Pancreas (tissue), 10 donors: ENCODE data around the gene B4GALT5. TPM values are rescaled to one million over a fixed set of nuclear protein-coding genes. Genes with fewer than 3 reads are reported as not detected.
"Not testable (repeated sequence)": the region's sequence is repeated elsewhere in the genome, so short reads cannot be mapped to it uniquely, and the experiment has no call there.

Experiments
- ATAC-seq, 4 donors: fragments of 200-7000 bp; cut with Tn5 transposase; one replicate each; pipeline versions ENCODE4 v1.8.0 to v1.9.1; 2020; ENCODE audit warnings: mild to moderate bottlenecking in 4 of 4, moderate library complexity in 4 of 4
- DNase-seq, 6 donors: peaks; one replicate each; pipeline ENCODE4 v3.0.0-alpha.2; 2020
- FAIRE-seq: peaks from 2 replicates; lab custom pipeline; 2012; peaks lifted over from hg19 to GRCh38; lab: Jason Lieb, UNC
- H3K27ac ChIP-seq, 4 donors: fragments of 200-600 bp; sonication (generic); 1 replicate in 3 of 4; 2 replicates in 1 of 4; pipeline versions ENCODE4 v1.5.0 to v1.8.0; 2020
- H3K27me3 ChIP-seq, 4 donors: fragments of 200-600 bp; one replicate each; pipeline ENCODE4 v1.8.0; 2021
- H3K36me3 ChIP-seq, 3 donors: fragments of 200-600 bp; sonication (generic) in 1 of 3; one replicate each; pipeline versions ENCODE4 v1.5.0 to v1.8.0; 2020 to 2021
- H3K4me1 ChIP-seq, 3 donors: fragments of 200-600 bp; one replicate each; pipeline ENCODE4 v1.8.0; 2021
- H3K4me3 ChIP-seq, 4 donors: fragments of 200-600 bp; sonication (generic) in 2 of 4; one replicate each; pipeline versions ENCODE4 v1.5.0 to v1.8.0; 2020 to 2021
- H3K9me3 ChIP-seq, 4 donors: fragments of 200-600 bp; one replicate each; pipeline ENCODE4 v1.8.0; 2021
- WGBS, 2 donors: extraction: QIAGEN DNeasy Blood & Tissue Kit; methylation state at CpG; one replicate each; pipeline ENCODE4 v1.1.7; 2013; 5-methylcytosine and 5-hydroxymethylcytosine counted together
- intact Hi-C, 3 donors: fragments of 100-400 bp; cut with DNase I; formaldehyde crosslinking; loops; one replicate each; pipeline versions ENCODE4 v1.11.1 to v1.14.2; 2022
- polyA plus RNA-seq, 2 donors: library from polyadenylated mRNA; stranded (reverse); fragments of 200-250 nt; gene quantifications; one replicate each; pipeline ENCODE4 v1.2.3, GENCODE V29; 2013
- total RNA-seq, 6 donors: library from RNA; stranded (reverse); fragmentation: NEBNext Ultra II Directional in 4 of 6; extraction: Animal tissue kit (Norgen Biotek cat#: 25700) in 4 of 6; gene quantifications; one replicate each; pipeline versions ENCODE4 v1.2.1 to v1.2.4, GENCODE V29; 2021 to 2023
- TF ChIP-seq, protein P1 (sequence below), 4 donors: fragments of 200-600 bp; sonication (generic) in 3 of 4; IDR thresholded peaks; one replicate each; pipeline versions ENCODE4 v1.5.0 to v1.8.0; 2021; ENCODE audit warnings: antibody characterized with exemption in 4 of 4
- donor health status: healthy with polysubstance abuse.
- donor health status: DM: no; HTN: no; CAD: no; lungs with moderate emphysema.
- donor health status: DM: no; HTN: no; CAD: no.
- donor health status: control.
- donor health status: control.
- donor health status: Bipolar disorder and iron deficiency.
- donor health status: DM: yes; HTN: yes; CAD: no.
- donor health status: DM: no; HTN: no; CAD: no.
- donor health status: DM: no; HTN: no; CAD: no.
- donor health status: DM: yes; HTN: yes; CAD: no.

The B4GALT5 gene
- total and polyA plus RNA-seq, 8 donors = 5.1 to 28.2 (median 8.8) TPM

DNA sequence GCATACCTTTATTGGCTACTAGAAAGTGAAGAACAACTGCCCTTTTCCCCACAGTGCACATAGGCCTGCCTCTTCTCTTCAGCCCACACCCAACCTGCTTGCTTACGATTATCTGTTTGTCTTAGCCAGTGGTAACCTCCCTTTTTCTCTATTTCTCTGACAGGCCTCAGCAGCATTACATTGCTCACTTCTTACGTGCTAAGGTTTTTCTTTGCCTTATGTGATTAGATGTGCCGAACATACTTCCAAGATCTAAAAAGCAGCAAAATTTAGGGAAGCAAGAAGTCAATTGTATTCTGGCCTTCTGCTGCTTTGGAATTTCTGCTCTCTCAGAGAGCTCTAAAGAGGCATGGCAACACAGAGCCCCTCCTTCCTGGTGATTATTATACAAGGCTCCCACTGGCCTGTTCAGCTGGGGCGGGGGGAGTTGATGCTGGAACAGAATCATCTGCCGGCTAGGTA is 7.0 kb downstream of the B4GALT5 start:
- H3K36me3 ChIP-seq = no peaks in the 10 kb centered on the region
- peak overlapping the region in 2 of 4 donors; percentile 32 to 62 for H3K27ac ChIP-seq

DNA sequence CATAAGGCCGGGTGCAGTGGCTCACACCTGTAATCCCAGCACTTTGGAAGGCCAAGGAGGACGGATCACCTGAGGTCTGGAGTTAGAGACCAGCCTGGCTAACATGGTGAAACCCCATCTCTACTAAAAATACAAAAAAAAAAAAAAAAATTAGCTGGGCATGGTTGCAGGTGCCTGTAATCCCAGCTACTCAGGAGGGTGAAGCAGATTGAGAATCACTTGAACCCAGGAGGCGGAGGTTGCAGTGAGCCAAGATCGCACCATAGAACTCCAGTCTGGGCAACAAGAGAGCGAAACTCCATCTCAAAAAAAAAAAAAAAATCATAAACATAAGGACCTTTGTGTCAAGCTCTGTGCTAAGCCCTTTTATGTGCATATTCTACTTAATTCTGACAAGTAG is 7.8 kb downstream of the B4GALT5 start:
- H3K9me3 ChIP-seq, H3K27ac ChIP-seq, DNase-seq, H3K36me3 ChIP-seq, FAIRE-seq, intact Hi-C loops, H3K27me3 ChIP-seq, H3K4me3 ChIP-seq, ATAC-seq: not testable (repeated sequence)
- peaks cover 20 to 35% (median 29%) of the 10 kb centered on the region in 3 donors for H3K4me1 ChIP-seq
- WGBS, 2 donors = 87 to 91% methylated on average over 5 of the region's 5 CpGs

More for the DNA sequence above, 7.0 kb downstream of the B4GALT5 start:
- TF ChIP-seq, protein P1, sequence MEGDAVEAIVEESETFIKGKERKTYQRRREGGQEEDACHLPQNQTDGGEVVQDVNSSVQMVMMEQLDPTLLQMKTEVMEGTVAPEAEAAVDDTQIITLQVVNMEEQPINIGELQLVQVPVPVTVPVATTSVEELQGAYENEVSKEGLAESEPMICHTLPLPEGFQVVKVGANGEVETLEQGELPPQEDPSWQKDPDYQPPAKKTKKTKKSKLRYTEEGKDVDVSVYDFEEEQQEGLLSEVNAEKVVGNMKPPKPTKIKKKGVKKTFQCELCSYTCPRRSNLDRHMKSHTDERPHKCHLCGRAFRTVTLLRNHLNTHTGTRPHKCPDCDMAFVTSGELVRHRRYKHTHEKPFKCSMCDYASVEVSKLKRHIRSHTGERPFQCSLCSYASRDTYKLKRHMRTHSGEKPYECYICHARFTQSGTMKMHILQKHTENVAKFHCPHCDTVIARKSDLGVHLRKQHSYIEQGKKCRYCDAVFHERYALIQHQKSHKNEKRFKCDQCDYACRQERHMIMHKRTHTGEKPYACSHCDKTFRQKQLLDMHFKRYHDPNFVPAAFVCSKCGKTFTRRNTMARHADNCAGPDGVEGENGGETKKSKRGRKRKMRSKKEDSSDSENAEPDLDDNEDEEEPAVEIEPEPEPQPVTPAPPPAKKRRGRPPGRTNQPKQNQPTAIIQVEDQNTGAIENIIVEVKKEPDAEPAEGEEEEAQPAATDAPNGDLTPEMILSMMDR (IDR thresholded peaks at IDR 0.05) = no peak
- 38 to 44% methylated on average over 5 of the region's 5 CpGs for WGBS, 2 donors
- Histone ChIP-seq H3K27me3 (no peaks in the 10 kb centered on the region), H3K4me1 (peaks cover 17 to 34% (median 33%) of the 10 kb centered on the region in 3 donors), H3K9me3 (no peaks in the 10 kb centered on the region), H3K4me3 (no peak overlapping the region)
- no peak for FAIRE-seq
- intact Hi-C loops = no loop called here
- DNase-seq = no peak
- peak; percentile 41 to 68 (median 54) for ATAC-seq

DNA sequence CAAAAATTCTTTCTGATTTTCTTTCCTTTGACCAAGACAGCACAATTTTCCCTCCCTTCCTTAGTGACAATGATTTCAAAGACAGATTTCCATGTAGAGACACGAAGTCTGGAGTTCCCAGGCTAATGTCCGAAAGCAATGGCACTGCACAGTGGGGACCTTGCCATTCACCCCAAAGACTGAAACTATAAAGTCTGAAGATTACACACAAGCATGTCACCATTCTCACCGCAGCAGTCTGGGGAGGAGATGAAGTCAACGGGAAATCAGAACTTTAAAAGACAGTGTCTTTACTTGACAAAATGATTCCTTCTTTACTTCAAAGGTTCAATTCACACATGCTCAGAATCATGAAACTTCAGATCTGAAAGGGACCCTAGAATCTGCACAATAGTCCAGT is 8.3 kb downstream of the B4GALT5 start:
- ATAC-seq (no peak), DNase-seq (no peak), FAIRE-seq (no peak)
- no peaks in the 10 kb centered on the region for H3K27me3 ChIP-seq
- no peak overlapping the region for H3K4me3 ChIP-seq
- WGBS, 2 donors = 85 to 91% methylated on average over 4 of the region's 4 CpGs
- intact Hi-C loops = no loop called here
- H3K36me3 ChIP-seq = no peaks in the 10 kb centered on the region
- TF ChIP-seq, protein P1 (IDR thresholded peaks at IDR 0.05) = no peak
- H3K4me1 ChIP-seq = peaks cover 23 to 41% (median 29%) of the 10 kb centered on the region in 3 donors
- no peak overlapping the region for H3K27ac ChIP-seq
- H3K9me3 ChIP-seq = no peaks in the 10 kb centered on the region

DNA sequence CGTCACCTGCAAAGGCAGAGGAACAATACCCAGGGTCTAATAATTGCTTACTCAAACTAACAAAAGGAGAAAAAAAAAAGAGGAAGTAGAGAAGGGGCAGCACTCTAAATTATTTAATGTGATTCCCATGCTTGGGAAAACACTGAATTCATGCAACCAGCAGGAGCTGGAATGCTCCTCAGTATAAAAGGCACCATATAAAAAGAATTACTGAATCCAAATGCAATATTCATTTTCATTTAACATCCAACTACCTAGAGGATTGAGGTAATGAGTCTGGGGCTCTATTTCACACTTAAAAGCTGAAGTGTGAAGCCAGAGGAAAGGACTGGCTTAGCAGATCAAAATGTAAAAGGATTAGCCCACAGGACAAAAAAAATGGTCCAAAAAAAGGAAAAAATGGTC is 8.7 kb downstream of the B4GALT5 start:
- no peaks in the 10 kb centered on the region for H3K36me3 ChIP-seq
- WGBS, 2 donors = 80 to 88% methylated on average over 1 of the region's 1 CpG
- peaks cover 23 to 45% (median 27%) of the 10 kb centered on the region in 3 donors for H3K4me1 ChIP-seq

DNA sequence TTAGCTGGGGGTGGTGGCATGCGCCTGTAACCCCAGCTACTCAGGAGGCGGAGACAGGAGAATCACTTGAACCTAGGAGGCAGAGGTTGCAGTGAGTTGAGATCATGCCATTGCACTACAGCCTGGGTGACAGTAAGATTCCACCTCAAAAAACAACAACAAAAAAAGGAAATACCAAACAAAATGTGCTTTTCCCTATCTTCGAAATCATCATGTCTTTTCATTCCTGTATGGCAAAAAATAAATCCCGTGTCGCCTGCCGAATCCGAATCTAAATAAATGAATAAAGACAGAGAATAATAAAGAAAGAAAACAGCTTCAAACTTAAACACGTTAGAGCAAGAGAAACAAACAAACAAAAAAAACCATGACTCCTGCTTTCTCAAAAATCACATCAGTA is 11.8 kb downstream of the B4GALT5 start:
- TF ChIP-seq, protein P1 (IDR thresholded peaks at IDR 0.05) = no peak
- peak overlapping the region in 2 of 4 donors; percentile 20 to 51 for H3K27ac ChIP-seq
- H3K9me3 ChIP-seq = no peaks in the 10 kb centered on the region
- FAIRE-seq = no peak
- intact Hi-C loops = no loop called here
- no peak overlapping the region for H3K4me3 ChIP-seq
- H3K27me3 ChIP-seq = no peaks in the 10 kb centered on the region
- H3K36me3 ChIP-seq = no peaks in the 10 kb centered on the region
- DNase-seq = no peak
- peaks cover 19 to 60% (median 19%) of the 10 kb centered on the region in 3 donors for H3K4me1 ChIP-seq
- no peak for ATAC-seq
- 92 to 93% methylated on average over 8 of the region's 8 CpGs for WGBS, 2 donors

More for the DNA sequence above, 8.7 kb downstream of the B4GALT5 start:
- FAIRE-seq (no peak), ATAC-seq (no peak), DNase-seq (no peak)
- intact Hi-C loops = no loop called here
- H3K27me3 ChIP-seq = no peaks in the 10 kb centered on the region
- no peaks in the 10 kb centered on the region for H3K9me3 ChIP-seq
- no peak overlapping the region for H3K4me3 ChIP-seq
- no peak overlapping the region for H3K27ac ChIP-seq
- TF ChIP-seq, protein P1 (IDR thresholded peaks at IDR 0.05) = no peak
